Mesodermal cell (in vitro differentiated cells): ENCODE measurements around the gene GPR39.
"Not testable (repeated sequence)": the region's sequence is repeated elsewhere in the genome, so short reads cannot be mapped to it uniquely, and the experiment has no call there.

ENCODE experiments used
- H3K27ac ChIP-seq: 2 replicates; pipeline ENCODE4 v1.7.0; 2013; ENCODE audit warnings: mild to moderate bottlenecking, low read depth, low read length, moderate library complexity; ENCODE audit not compliant: severe bottlenecking
- H3K36me3 ChIP-seq: 2 replicates; pipeline ENCODE4 v1.7.1; 2013; ENCODE audit warnings: mild to moderate bottlenecking, low read length, moderate library complexity; ENCODE audit not compliant: control insufficient read depth, insufficient read depth
- H3K4me1 ChIP-seq: one replicate; pipeline ENCODE4 v1.7.1; 2013; ENCODE audit warnings: mild to moderate bottlenecking, low read length; ENCODE audit not compliant: insufficient read depth, control insufficient read depth, poor library complexity, severe bottlenecking
- H3K4me3 ChIP-seq: 2 replicates; pipeline ENCODE4 v1.7.0; 2013; ENCODE audit warnings: low read length, control low read depth, mild to moderate bottlenecking; ENCODE audit not compliant: insufficient read depth, poor library complexity, severe bottlenecking; ENCODE audit errors: extremely low read depth
- H3K9me3 ChIP-seq: 2 replicates; pipeline ENCODE4 v1.7.1; 2013; ENCODE audit warnings: mild to moderate bottlenecking, low read length, moderate library complexity; ENCODE audit not compliant: control insufficient read depth
- WGBS, 2 experiments: methylation state at CpG; one replicate each; pipeline ENCODE4 v1.1.5; 2013; ENCODE audit warnings: missing lambda C conversion rate in 2 of 2; ENCODE audit not compliant: insufficient coverage in 2 of 2; 5-methylcytosine and 5-hydroxymethylcytosine counted together

GPR39 gene

GRCh38 chr2:132537061-132537460 is 120.5 kb downstream of the GPR39 start:
- H3K27ac ChIP-seq, H3K36me3 ChIP-seq, H3K4me1 ChIP-seq, H3K9me3 ChIP-seq, H3K4me3 ChIP-seq: not testable (repeated sequence)
- 91% methylated on average over 1 of the region's 1 CpG; no CpG with 5 or more reads in 1 of the 2 experiments for WGBS, 2 experiments

- WGBS, 2 experiments, result 85 to 87% methylated on average over 3 to 4 of the region's 4 CpGs
- H3K9me3 ChIP-seq, result peaks cover 11% of the 10 kb centered on the region
- H3K4me3 ChIP-seq, result no peak overlapping the region
- no peak overlapping the region for H3K27ac ChIP-seq
- no peaks in the 10 kb centered on the region for H3K36me3 ChIP-seq
- peaks cover 4% of the 10 kb centered on the region for H3K4me1 ChIP-seq
Observed at GRCh38 chr2:132538331-132538855, 121.8 kb downstream of the GPR39 start.

- peaks cover 22% of the 10 kb centered on the region for H3K9me3 ChIP-seq
- 74 to 100% methylated on average over 1 to 3 of the region's 4 CpGs for WGBS, 2 experiments
- H3K36me3 ChIP-seq, result no peaks in the 10 kb centered on the region
- H3K4me3 ChIP-seq, result no peak overlapping the region
- H3K27ac ChIP-seq, result no peak overlapping the region
- peaks cover 4% of the 10 kb centered on the region for H3K4me1 ChIP-seq
Observed at GRCh38 chr2:132540166-132540565, 123.6 kb downstream of the GPR39 start.

GRCh38 chr2:132542953-132543569 is 126.5 kb downstream of the GPR39 start:
- peaks cover 4% of the 10 kb centered on the region for H3K4me1 ChIP-seq
- H3K27ac ChIP-seq, result no peak overlapping the region
- peaks cover 22% of the 10 kb centered on the region for H3K9me3 ChIP-seq
- WGBS, 2 experiments, result 100% methylated on average over 3 of the region's 4 CpGs
- no peaks in the 10 kb centered on the region for H3K36me3 ChIP-seq
- H3K4me3 ChIP-seq, result no peak overlapping the region

- 83% methylated on average over 1 of the region's 1 CpG; no CpG with 5 or more reads in 1 of the 2 experiments for WGBS, 2 experiments
- H3K4me1 ChIP-seq, result no peaks in the 10 kb centered on the region
- H3K36me3 ChIP-seq, result no peaks in the 10 kb centered on the region
- H3K27ac ChIP-seq, result no peak overlapping the region
- H3K4me3 ChIP-seq, result no peak overlapping the region
- peaks cover 22% of the 10 kb centered on the region for H3K9me3 ChIP-seq
Observed at GRCh38 chr2:132544006-132544630, 127.5 kb downstream of the GPR39 start.

GRCh38 chr2:132547090-132547687 is 130.6 kb downstream of the GPR39 start:
- 0 to 6% methylated on average over 3 of the region's 5 CpGs for WGBS, 2 experiments

GRCh38 chr2:132549935-132550670 is 133.5 kb downstream of the GPR39 start:
- no peaks in the 10 kb centered on the region for H3K36me3 ChIP-seq
- H3K9me3 ChIP-seq, result no peaks in the 10 kb centered on the region
- no peaks in the 10 kb centered on the region for H3K4me1 ChIP-seq
- no peak overlapping the region for H3K27ac ChIP-seq
- WGBS, 2 experiments, result 73 to 86% methylated on average over 6 to 7 of the region's 11 CpGs
- no peak overlapping the region for H3K4me3 ChIP-seq

More at GRCh38 chr2:132547090-132547687, 130.6 kb downstream of the GPR39 start:
- no peak overlapping the region for H3K27ac ChIP-seq
- H3K4me3 ChIP-seq, result no peak overlapping the region
- H3K4me1 ChIP-seq, result no peaks in the 10 kb centered on the region
- no peaks in the 10 kb centered on the region for H3K36me3 ChIP-seq
- H3K9me3 ChIP-seq, result peaks cover 16% of the 10 kb centered on the region

- WGBS, 2 experiments, result 80% methylated on average over 1 of the region's 2 CpGs; no CpG with 5 or more reads in 1 of the 2 experiments
- Histone ChIP-seq H3K27ac (no peak overlapping the region), H3K9me3 (no peaks in the 10 kb centered on the region), H3K4me1 (no peaks in the 10 kb centered on the region), H3K36me3 (no peaks in the 10 kb centered on the region), H3K4me3 (no peak overlapping the region)
Observed at GRCh38 chr2:132550946-132551345, 134.3 kb downstream of the GPR39 start.

- 61 to 75% methylated on average over 2 to 6 of the region's 9 CpGs for WGBS, 2 experiments
- no peak overlapping the region for H3K4me3 ChIP-seq
Observed at GRCh38 chr2:132557694-132558093, 141.1 kb downstream of the GPR39 start.

GRCh38 chr2:132559326-132559725 is 142.7 kb downstream of the GPR39 start:
- no peaks in the 10 kb centered on the region for H3K9me3 ChIP-seq
- no peaks in the 10 kb centered on the region for H3K4me1 ChIP-seq
- H3K27ac ChIP-seq, result no peak overlapping the region
- H3K36me3 ChIP-seq, result no peaks in the 10 kb centered on the region
- no peak overlapping the region for H3K4me3 ChIP-seq
- WGBS, 2 experiments, result 89 to 95% methylated on average over 12 of the region's 12 CpGs

More at GRCh38 chr2:132557694-132558093, 141.1 kb downstream of the GPR39 start:
- Histone ChIP-seq H3K27ac (no peak overlapping the region), H3K36me3 (no peaks in the 10 kb centered on the region), H3K4me1 (no peaks in the 10 kb centered on the region), H3K9me3 (no peaks in the 10 kb centered on the region)
